ENCODE data around the gene ZBTB20.

- TF ChIP-seq CTCF (IDR thresholded peaks at IDR 0.05) (no peak), POLR2A (IDR thresholded peaks at IDR 0.05) (no peak), POLR2AphosphoS5 (IDR thresholded peaks at IDR 0.05) (no peak), EP300 (IDR thresholded peaks at IDR 0.05) (no peak)
Measured at GRCh38 chr3:114364806-114365654, 782.1 kb downstream of the ZBTB20 start.

Data from stomach (tissue), 4 donors.